Measurements from ENCODE around the gene NKX1-1. TPM values are rescaled to one million over a fixed set of nuclear protein-coding genes. Genes with fewer than 3 reads are reported as not detected.
"Not testable (repeated sequence)": the region's sequence is repeated elsewhere in the genome, so short reads cannot be mapped to it uniquely, and the experiment has no call there.

Gene NKX1-1
- total and polyA plus RNA-seq, 9 of the 15 experiments (the other 6 are each of a cell fraction or from before 2014, with no cell fraction given): not detected

DNA sequence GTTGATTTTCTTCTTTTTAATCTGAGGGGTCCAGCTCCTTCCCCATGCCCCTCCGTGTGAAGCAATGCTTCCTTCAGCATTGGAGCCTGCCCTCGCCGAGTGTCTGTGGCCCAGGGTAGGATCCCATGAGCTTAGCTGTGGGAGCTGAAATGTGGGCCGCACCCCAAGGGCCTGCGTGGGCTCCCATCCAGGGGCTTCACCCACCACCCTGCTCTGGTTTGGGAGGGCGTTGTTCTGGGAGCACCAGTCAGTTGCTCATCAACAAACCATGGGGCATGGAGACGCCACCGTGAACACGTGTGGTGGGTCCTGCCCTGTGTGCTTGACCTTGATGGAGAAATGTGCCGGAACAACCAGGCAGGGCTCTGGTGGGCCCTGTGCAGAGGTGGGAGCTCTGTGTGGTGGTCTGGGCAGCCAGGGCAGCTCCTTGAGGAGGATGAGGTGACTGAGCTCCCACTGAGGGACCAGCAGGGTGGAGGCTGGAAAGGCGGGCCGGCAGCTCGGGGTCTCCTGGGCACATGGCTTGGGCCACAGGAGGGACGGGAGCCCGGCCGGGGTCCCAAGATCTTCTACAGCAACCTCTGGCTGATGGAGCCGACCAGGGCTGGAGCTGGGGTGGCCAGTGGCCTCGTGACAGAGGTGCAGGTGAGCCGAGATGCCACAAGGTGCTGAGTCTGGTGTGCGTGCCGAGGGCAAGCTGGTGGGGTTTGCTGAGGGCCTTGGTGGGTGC is 39.6 kb upstream of the NKX1-1 start:
- Histone ChIP-seq H3K27me3 (ENCODE audit: control insufficient read depth in 2 of 2, insufficient read depth in 2 of 2, low read length in 2 of 2) (peaks cover 0 to 54% of the 10 kb centered on the region in 2 experiments; a peak in 3 of 5 replicates), H3K9ac (ENCODE audit: insufficient read depth in 1 of 2, low read depth in 2 of 2, low read length in 2 of 2) (no peak overlapping the region), H3K79me2 (ENCODE audit: control insufficient read depth, insufficient read depth, low read length) (no peaks in the 10 kb centered on the region), H4K20me1 (replicated peaks; ENCODE audit: control insufficient read depth, insufficient read depth, low read length) (peaks cover 2% of the 10 kb centered on the region; the same call in 1 of the 2 replicates), H3K9me3 (replicated peaks; ENCODE audit: control insufficient read depth, insufficient read depth, low read depth, low read length) (no peaks in the 10 kb centered on the region), H2AFZ (ENCODE audit: low read depth, low read length) (no peak overlapping the region), H3K4me2 (ENCODE audit: insufficient read depth, low read length) (no peak overlapping the region), H3K4me3 (no peak overlapping the region), H3K4me1 (replicated peaks in 1 of 2; ENCODE audit: control insufficient read depth in 2 of 2, insufficient read depth in 2 of 2, low read length in 2 of 2) (peaks cover 0 to 12% of the 10 kb centered on the region in 2 experiments; a peak in 1 of 5 replicates), H3K36me3 (ENCODE audit: control insufficient read depth, insufficient read depth, low read length) (no peaks in the 10 kb centered on the region), H3K9me1 (ENCODE audit: control insufficient read depth, insufficient read depth, low read length) (no peaks in the 10 kb centered on the region), H3K27ac (ENCODE audit: extremely low read depth, low read depth, low read length) (no peak overlapping the region)
- intact Hi-C loops (cut with micrococcal nuclease) (no loop called here), in situ Hi-C loops (cut with MboI) (no loop called here)
- BruUV-seq (replicated peaks): no TSS peak
- CTCF ChIA-PET (ENCODE audit: low intra/inter-chr PET ratio): no interaction called here
- WGBS (ENCODE audit: insufficient coverage, low coverage, missing lambda C conversion rate): under 1% methylated on average over 17 of the region's 21 CpGs
- peak in 1 of 4 experiments; percentile 1 for DNase-seq (ENCODE audit: extremely low read depth in 1 of 4, low spot score in 3 of 4)
- no peak for FAIRE-seq
- ATAC-seq: no peak
- no peak for TF ChIP-seq RFX5 (IDR thresholded peaks at IDR 0.05; ENCODE audit: low read depth, low read length)
- TF ChIP-seq, protein P1, sequence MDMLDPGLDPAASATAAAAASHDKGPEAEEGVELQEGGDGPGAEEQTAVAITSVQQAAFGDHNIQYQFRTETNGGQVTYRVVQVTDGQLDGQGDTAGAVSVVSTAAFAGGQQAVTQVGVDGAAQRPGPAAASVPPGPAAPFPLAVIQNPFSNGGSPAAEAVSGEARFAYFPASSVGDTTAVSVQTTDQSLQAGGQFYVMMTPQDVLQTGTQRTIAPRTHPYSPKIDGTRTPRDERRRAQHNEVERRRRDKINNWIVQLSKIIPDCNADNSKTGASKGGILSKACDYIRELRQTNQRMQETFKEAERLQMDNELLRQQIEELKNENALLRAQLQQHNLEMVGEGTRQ (CRISPR knock-in tag; IDR thresholded peaks at IDR 0.05): no peak
- no peak for TF ChIP-seq ZNF347 (CRISPR knock-in tag; IDR thresholded peaks at IDR 0.05; ENCODE audit: low read depth)
- TF ChIP-seq UBTF (IDR thresholded peaks at IDR 0.05; ENCODE audit: borderline replicate concordance in 1 of 2, low read depth in 2 of 2, low read length in 2 of 2): no peak
- POLR2A ChIA-PET: no interaction called here

DNA sequence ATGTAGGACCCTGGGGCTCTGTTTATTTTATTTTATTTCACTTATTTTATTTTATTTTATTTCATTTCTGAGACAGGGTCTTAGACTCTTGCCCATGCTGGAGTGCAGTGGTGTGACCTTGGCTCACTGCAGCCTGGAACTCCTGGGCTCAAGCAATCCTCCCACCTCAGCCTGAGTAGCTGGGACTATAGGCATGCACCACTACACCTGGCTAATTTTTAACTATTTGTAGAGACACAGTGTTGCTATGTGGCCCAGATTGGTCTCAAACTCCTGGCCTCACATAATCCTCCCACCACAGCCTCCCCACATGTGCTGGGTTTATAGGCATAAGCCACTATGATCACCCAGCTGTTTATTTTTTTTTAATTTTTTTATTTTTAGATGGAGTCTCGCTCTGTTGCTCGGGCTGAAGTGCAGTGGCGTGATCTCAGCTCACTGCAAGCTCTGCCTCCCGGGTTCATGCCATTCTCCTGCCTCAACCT is 37.5 kb upstream of the NKX1-1 start:
- H3K27ac ChIP-seq (ENCODE audit: extremely low read depth, low read depth, low read length); H4K20me1 ChIP-seq (replicated peaks; ENCODE audit: control insufficient read depth, insufficient read depth, low read length); CTCF ChIA-PET (ENCODE audit: low intra/inter-chr PET ratio); H2AFZ ChIP-seq (ENCODE audit: low read depth, low read length); BruUV-seq (replicated peaks); H3K4me3 ChIP-seq; in situ Hi-C loops (cut with MboI); DNase-seq (ENCODE audit: extremely low read depth in 1 of 4, low spot score in 3 of 4); H3K9me1 ChIP-seq (ENCODE audit: control insufficient read depth, insufficient read depth, low read length); H3K36me3 ChIP-seq (ENCODE audit: control insufficient read depth, insufficient read depth, low read length); H3K9me3 ChIP-seq (replicated peaks; ENCODE audit: control insufficient read depth, insufficient read depth, low read depth, low read length); intact Hi-C loops (cut with micrococcal nuclease); ATAC-seq; H3K79me2 ChIP-seq (ENCODE audit: control insufficient read depth, insufficient read depth, low read length); POLR2A ChIA-PET; H3K4me1 ChIP-seq (replicated peaks in 1 of 2; ENCODE audit: control insufficient read depth in 2 of 2, insufficient read depth in 2 of 2, low read length in 2 of 2); H3K4me2 ChIP-seq (ENCODE audit: insufficient read depth, low read length); FAIRE-seq; H3K9ac ChIP-seq (ENCODE audit: insufficient read depth in 1 of 2, low read depth in 2 of 2, low read length in 2 of 2): not testable (repeated sequence)
- H3K27me3 ChIP-seq (ENCODE audit: control insufficient read depth in 2 of 2, insufficient read depth in 2 of 2, low read length in 2 of 2): peaks cover 0 to 33% of the 10 kb centered on the region in 2 experiments; a peak in 2 of 5 replicates
- WGBS (ENCODE audit: insufficient coverage, low coverage, missing lambda C conversion rate): 0% methylated on average over 4 of the region's 4 CpGs

Measured in K562 (cell line).